Raji (cell line): ENCODE results near the gene BCCIP.

Source experiments
- POLR2A ChIP-seq: IDR thresholded peaks from 2 replicates; pipeline ENCODE4 v1.6.1; 2011; ENCODE audit warnings: low read depth, low read length, control low read depth; ENCODE audit not compliant: insufficient read depth

BCCIP gene

DNA sequence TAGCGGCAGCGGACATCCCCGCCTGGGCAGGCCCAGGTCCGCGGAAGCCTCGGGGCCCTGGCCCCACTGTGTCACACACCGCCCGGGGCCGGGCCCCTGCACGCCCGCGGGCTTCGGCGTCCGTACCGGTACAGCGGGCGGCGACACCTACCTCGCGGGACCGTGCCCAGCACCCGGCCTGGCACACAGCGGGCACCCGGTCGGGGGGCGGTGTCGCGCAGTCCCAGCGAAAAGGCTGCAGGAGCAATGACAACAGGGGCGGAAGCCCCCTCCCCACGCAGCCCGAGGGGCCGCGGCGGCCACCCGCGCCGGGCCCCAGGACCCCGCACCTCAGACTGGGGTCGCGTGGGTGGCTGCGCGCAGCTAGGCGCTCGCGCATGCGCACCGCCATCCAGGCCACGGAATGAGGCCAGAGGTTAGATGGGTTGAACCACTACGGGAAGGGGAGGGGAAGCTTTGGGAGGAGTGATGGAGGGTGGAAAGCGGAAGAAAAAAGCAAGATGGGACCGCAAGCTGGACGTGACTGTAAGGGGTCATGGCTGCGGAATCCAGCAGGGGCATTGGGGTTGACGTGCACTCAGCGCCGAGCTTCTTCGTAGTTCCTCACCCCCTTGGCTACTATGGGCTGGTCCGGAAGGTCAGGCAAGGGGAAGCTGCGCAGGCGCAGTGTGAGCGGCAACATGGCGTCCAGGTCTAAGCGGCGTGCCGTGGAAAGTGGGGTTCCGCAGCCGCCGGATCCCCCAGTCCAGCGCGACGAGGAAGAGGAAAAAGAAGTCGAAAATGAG lies at the start of gene BCCIP, which contains the start of gene UROS:
Gene BCCIP (plus strand): TSS at position 669 of the 785 bp plus-strand sequence. CDS start 12 bp downstream, at position 681.
Gene UROS (minus strand): TSS at position 381 of the 785 bp plus-strand sequence. CDS start 6,759 bp downstream, outside the sequence.
- TF ChIP-seq POLR2A: peak; percentile 83

DNA sequence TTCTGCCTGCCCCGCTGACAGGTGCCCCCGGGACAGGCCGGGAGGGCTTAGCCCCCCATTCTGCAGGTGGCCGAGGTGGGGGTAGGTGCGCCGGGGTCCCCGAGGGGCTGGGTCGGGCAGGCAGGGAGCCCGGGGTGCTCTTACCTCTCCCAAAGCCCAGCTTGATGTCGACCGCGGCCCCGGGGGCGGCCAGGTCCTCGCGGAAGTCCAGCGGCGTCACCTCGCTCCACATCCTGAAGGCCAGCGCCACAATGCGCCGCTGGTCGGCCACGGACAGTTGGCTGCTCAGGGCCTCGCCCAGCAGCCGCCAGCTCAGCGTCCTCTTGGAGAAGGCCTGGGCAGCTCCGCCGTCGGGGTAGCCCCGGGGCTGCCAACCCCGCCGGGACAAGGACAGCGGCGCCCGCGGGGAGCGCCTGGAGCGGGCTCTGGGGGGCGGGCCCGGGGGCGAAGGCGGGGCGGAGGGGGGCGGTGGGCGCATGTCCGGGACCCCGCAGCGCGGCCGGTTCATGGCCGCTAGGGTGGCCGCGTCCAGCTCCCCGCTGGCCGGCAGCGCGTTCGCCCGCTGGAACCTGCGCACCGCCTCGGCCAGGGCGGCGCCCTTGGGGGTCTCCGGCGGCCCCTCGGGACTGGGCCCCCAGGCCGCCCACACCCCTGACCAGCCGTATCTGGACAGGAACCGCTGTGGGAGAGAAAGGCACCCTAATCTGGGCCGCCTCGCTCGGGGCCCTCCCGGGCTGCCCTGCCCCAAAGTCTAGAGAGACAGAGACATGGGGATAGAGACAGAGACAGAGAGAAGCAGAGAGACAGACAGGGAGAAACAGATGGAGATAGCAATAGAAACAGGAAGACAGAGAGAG lies 49.4 kb upstream of the BCCIP start:
- no peak for TF ChIP-seq POLR2A

DNA sequence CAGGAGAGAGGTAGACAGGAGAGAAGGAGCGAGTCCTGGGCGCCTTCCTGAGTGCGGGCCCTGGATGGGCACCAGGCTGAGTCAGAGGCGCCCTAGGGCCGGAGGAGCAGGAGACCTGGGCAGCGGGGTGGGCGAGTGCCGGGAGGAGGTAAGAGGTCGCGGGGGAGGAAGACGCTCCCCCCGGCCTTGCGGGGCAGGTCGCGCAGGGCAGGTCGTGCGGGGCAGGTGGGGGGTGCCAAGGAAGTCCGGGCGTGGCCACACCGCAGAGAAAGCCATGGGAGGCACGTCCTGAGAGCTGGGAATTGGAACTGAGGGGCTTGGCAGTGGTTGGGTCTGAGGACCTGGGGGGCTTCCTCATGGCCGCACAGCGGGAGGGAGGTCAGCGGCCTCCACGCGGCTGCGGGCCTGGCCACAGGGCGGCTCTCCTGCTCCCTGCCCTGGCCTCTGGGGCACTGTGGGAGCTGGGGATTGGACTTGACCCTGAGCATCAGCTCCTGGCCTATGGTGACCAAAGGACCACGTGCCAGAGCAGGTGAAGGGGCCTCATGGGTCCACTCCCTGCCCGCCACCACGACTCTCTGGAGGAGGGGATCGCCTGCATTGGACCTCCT lies 48.7 kb upstream of the BCCIP start:
- TF ChIP-seq POLR2A: no peak

DNA sequence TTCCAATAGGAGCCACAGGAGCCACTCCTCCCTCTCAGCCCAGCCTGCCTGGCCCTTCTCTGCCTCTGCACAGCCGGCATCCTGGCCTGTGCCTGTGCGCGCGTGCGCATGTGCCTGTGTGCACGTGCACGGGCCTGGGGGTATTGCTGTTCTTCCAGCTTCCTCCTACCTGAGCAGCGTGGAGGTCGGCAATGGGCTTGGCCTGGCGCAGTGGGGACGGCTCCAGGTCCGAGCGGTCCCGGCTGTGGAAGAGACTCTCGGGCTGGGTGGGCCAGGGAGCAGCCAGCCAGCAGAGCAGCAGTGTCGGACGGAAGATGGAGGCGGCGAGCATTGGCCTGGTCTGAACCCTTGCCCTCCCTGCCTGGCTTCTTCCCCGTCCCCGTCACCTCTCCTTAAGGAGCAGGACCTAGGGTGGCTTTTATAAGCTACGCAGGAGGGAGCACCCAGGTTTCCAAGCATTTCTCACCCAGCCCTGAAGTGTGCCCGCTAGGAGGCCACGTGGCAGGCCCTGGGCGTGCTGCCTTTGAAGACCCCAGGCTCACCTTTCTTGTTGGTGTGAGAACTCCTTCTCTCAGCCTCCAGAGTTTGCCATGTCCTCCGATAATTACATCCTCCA lies 47.7 kb upstream of the BCCIP start, which contains the start of gene MMP21:
Gene MMP21 (minus strand): TSS at position 331 of the 616 bp plus-strand sequence. CDS start 0 bp downstream, at position 331.
- TF ChIP-seq POLR2A: no peak

DNA sequence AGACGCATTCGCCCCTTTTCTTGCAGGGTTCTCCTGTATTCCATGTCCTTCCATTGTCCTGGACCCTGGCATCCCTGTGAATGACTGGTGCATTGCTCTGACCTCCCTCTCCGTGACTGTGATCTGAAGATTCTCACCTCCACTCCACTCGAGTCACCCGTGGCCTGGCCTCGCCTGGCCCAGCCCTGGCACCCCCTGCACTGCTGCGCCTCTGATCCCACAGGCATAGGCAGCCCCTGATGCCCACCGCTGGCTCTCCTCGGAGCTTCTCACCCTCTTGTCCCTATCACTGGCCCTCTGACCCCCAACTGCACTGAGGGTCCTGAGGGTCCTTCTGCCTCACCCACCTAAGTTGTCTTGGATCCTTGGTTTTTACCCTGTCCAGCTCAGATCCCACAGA lies 45.5 kb upstream of the BCCIP start:
- TF ChIP-seq POLR2A: no peak

DNA sequence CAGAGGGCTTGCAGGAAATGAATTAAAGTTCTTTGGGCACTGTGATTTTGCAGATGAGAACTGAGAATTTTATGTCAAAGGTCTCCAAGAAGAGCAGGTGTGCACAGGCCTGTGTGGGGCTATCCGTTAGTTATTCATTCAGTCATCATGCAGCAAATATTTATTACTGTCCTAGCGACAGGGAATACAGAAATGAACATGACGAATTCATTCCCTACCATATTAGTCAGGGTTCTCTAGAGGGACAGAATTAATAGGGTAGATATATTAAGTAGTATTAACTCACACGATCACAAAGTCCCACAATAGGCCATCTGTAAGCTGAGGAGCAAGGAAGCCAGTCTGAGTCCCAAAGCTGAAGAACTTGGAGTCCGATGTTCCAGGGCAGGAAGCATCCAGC lies 44.8 kb upstream of the BCCIP start:
- no peak for TF ChIP-seq POLR2A

DNA sequence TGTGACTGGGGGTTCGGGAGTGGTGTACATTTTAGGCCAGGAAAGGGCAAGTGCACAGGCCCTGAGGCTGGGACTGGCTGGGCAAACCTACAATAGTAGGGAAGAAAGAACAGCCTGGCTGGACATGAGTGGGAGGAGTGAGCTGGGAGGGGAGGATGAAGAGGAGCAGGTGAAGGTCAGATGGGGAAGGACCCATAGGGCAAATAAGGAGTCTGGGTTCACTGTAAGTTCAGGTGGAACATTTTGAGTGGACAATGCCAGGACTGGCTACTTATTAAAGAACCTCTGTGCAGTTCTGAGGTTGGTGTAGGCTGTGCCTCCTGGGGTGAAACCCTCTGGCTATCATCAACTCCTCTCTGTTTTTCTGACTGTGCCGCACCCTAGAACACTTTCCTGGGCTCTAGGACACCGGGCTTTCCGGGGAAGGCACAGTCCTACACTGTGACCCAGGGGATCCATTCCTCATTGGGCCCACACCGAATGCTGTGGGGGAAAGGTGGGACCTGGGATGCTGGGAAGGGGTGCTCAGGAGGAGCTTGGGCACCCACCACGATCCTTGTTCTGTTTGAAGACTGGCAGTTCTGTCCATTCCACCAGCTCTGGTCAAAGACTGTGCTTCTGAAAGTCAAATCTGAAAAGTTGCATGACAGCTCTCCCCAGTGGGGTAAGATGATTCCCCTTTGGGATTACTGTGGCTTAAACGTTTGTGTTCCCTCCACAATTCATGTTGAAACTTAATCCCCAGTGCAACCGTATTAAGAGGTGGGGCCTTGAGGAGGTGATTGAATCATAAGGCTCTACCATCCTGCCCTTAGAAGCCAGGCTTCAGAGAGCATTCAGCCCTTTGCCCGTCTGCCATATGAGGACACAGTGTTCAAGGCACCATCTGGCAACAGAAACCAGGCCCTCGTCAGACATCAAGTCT lies 43.7 kb upstream of the BCCIP start:
- TF ChIP-seq POLR2A: no peak

DNA sequence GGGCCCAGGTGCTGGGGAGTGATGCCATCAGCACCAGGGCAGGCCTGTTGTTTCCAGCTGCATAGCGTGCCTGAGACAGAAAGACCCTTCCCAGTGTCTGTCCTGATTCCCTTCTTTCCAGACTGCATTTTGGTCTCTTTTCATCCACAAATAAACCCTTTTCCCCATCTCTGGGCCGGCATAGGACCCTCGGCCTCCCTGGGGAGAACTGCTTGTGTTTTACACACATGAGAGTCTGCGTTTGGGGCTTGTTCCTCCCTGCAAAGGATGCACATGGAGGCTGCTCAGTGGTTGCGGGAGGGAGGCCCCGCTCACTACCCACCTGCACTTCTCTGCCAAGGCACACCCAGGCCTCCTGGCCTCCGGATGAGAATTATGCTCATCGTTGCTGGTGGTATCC lies 42.0 kb upstream of the BCCIP start:
- no peak for TF ChIP-seq POLR2A

DNA sequence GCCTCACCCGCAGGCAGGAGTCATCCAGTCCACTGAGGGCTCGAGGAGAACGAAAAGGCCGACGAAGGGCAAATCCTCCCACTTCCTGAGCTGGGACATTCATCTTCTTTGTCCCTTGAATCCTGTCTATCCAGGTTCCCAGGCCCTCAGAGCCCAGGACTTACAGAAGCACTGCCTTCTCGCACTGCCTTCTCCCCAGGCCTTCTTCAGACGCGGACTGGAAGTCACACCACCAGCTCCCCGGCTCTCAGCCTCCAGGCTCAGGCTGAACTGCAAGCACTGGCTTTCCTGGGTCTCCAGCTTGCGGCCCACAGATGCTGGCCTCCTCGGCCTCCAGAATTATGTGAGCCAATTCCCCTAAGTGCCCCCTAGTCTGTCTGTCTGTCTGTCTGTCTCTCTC lies 41.3 kb upstream of the BCCIP start:
- no peak for TF ChIP-seq POLR2A

DNA sequence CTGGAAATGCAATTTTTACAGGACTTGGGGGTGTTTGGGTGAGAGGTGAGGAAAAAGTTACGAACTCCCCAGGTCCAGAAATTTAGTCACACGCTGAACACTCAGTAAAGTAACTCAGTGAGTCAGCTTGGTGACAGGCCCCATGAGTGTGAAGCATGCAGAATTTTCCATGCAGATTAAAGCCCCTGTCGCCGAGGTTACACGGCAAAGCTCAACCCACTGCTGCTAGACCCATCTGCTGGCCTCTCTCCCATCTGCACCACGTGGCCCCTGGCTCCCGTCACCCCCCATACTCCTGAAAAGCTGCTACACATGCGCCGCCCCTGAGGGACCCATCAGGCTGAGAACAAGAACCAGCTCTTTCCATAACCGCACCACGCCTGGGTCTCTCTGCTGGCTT lies 40.7 kb upstream of the BCCIP start:
- TF ChIP-seq POLR2A: no peak

DNA sequence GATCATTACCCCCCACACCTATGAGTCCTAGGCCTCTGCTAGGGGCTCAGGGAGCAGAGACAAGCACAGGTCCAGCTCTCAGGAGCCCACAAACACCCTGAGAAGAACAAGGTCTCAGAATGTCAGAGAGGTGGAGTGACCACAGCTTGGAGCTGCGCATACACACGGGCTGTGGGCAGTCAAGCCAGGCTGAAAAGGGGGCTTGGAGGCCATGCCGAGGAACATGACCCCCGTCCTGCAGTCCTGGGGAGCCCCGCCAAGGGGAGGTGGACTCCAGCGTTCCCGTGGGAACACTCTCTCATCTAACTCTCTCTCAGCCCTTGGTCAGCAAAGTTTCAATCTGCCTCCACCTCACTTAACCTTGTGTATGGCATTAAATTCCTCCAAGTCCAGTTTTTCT lies 39.9 kb upstream of the BCCIP start:
- no peak for TF ChIP-seq POLR2A

DNA sequence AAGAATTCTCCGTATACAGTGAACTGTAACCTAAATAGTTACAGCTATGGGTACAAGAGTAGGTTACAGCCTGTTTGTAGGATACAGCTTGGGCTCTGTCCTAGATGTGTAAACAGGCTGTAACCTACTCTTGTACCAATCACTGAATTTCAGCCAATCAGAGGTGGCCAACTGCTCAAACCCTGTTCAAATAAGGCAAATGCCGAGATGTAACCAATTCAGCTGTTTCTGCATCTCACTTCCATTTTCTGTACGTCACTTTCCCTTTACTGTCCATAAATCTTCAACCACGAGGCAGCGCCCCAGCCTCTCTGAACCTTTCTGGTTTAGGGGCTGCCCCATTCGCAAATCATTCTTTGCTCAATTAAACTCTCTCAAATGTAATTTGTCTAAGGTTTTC lies 39.4 kb upstream of the BCCIP start:
- TF ChIP-seq POLR2A: no peak

DNA sequence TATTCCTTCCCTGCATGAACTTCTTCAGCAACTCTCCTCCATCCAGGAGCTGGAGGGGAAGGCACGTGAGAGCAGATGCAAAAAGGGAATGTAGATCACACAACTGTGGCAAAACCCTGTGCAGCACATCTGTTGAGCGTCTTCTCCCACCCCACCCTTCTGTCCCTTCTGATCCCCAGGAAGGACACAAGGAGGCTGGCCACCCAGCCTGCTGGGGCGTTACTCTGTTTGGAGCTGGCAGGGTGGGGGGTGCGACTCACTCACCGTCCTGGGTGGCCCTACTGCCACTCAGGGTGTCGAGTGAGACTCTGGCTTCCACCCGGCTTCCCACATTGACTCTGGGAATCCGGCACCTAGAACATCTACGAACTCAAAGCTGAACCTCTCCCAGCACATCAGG lies 37.6 kb upstream of the BCCIP start:
- no peak for TF ChIP-seq POLR2A
